Mesothelial cell of epicardium (in vitro differentiated cells): ENCODE data around the gene MBNL1. TPM values are rescaled to one million over a fixed set of nuclear protein-coding genes. Genes with fewer than 3 reads are reported as not detected.

Source experiments
- DNase-seq, 2 experiments: peaks; one replicate each; pipeline ENCODE4 v3.0.0; 2021; ENCODE audit warnings: low spot score in 2 of 2; ENCODE audit not compliant: unreplicated experiment in 2 of 2
- H3K27ac Mint-ChIP-seq: 2 replicates; pipeline ENCODE4 v1.8.0; 2021; ENCODE audit warnings: mixed read lengths
- H3K27me3 Mint-ChIP-seq: 2 replicates; pipeline ENCODE4 v1.8.0; 2021; ENCODE audit warnings: low read depth, mixed read lengths
- H3K36me3 Mint-ChIP-seq: 2 replicates; pipeline ENCODE4 v1.8.0; 2021; ENCODE audit warnings: mixed read lengths
- H3K4me1 Mint-ChIP-seq: 2 replicates; pipeline ENCODE4 v1.8.0; 2021; ENCODE audit warnings: mixed read lengths
- H3K4me3 Mint-ChIP-seq: 2 replicates; pipeline ENCODE4 v1.8.0; 2021; ENCODE audit warnings: mild to moderate bottlenecking, moderate library complexity, mixed read lengths
- H3K9me3 Mint-ChIP-seq: 2 replicates; pipeline ENCODE4 v1.8.0; 2021; ENCODE audit warnings: mixed read lengths
- CTCF ChIP-seq: fragments of 200-600 bp; sonication (generic); IDR thresholded peaks from one replicate; pipeline ENCODE4 v1.5.0; 2021; ENCODE audit warnings: antibody characterized with exemption; ENCODE audit not compliant: unreplicated experiment
- total RNA-seq: library from RNA; stranded (reverse); gene quantifications from 3 replicates; pipeline ENCODE4 v1.2.1, GENCODE V29; 2021

Gene MBNL1
- total RNA-seq, 1 donor from 2014 or later = 74.8 TPM

GRCh38 chr3:152309535-152310307 lies 41.0 kb downstream of the MBNL1 start:
- H3K27ac Mint-ChIP-seq = no peak overlapping the region
- H3K9me3 Mint-ChIP-seq = no peaks in the 10 kb centered on the region
- no peak for DNase-seq
- H3K4me3 Mint-ChIP-seq = no peak overlapping the region
- H3K36me3 Mint-ChIP-seq = peaks cover 5% of the 10 kb centered on the region
- H3K27me3 Mint-ChIP-seq = no peaks in the 10 kb centered on the region
- TF ChIP-seq CTCF = no peak
- peaks cover 19% of the 10 kb centered on the region for H3K4me1 Mint-ChIP-seq

GRCh38 chr3:152313430-152313829 lies 44.7 kb downstream of the MBNL1 start:
- H3K36me3 Mint-ChIP-seq = peaks cover 9% of the 10 kb centered on the region
- no peak for TF ChIP-seq CTCF
- no peaks in the 10 kb centered on the region for H3K9me3 Mint-ChIP-seq
- DNase-seq = no peak
- H3K27me3 Mint-ChIP-seq = no peaks in the 10 kb centered on the region
- no peak overlapping the region for H3K4me3 Mint-ChIP-seq
- no peak overlapping the region for H3K27ac Mint-ChIP-seq
- H3K4me1 Mint-ChIP-seq = peaks cover 17% of the 10 kb centered on the region

- Mint-ChIP-seq H3K27me3 (no peaks in the 10 kb centered on the region), H3K9me3 (no peaks in the 10 kb centered on the region), H3K36me3 (peaks cover 9% of the 10 kb centered on the region), H3K4me3 (no peak overlapping the region), H3K4me1 (peaks cover 15% of the 10 kb centered on the region), H3K27ac (no peak overlapping the region)
- no peak for TF ChIP-seq CTCF
- DNase-seq = no peak
Measured at GRCh38 chr3:152313914-152314313, 45.2 kb downstream of the MBNL1 start.

- H3K4me1 Mint-ChIP-seq = peaks cover 14% of the 10 kb centered on the region
- DNase-seq = no peak
- no peak overlapping the region for H3K4me3 Mint-ChIP-seq
- H3K9me3 Mint-ChIP-seq = no peaks in the 10 kb centered on the region
- TF ChIP-seq CTCF = no peak
- peaks cover 9% of the 10 kb centered on the region for H3K36me3 Mint-ChIP-seq
- no peak overlapping the region for H3K27ac Mint-ChIP-seq
- no peaks in the 10 kb centered on the region for H3K27me3 Mint-ChIP-seq
Measured at GRCh38 chr3:152314677-152315353, 46.1 kb downstream of the MBNL1 start.

GRCh38 chr3:152315623-152316022 lies 46.9 kb downstream of the MBNL1 start:
- H3K4me1 Mint-ChIP-seq = peaks cover 20% of the 10 kb centered on the region

More at GRCh38 chr3:152315623-152316022, 46.9 kb downstream of the MBNL1 start:
- Mint-ChIP-seq H3K36me3 (peaks cover 9% of the 10 kb centered on the region), H3K4me3 (no peak overlapping the region), H3K9me3 (no peaks in the 10 kb centered on the region), H3K27me3 (no peaks in the 10 kb centered on the region), H3K27ac (no peak overlapping the region)
- no peak for TF ChIP-seq CTCF
- no peak for DNase-seq
